Omental fat pad (tissue), 4 donors: ENCODE measurements around the gene GPRC5B. TPM values are rescaled to one million over a fixed set of nuclear protein-coding genes. Genes with fewer than 3 reads are reported as not detected.
A peak's percentile ranks its signal among the peaks of the same experiment; 100 is the strongest.

Experiments used
- ATAC-seq: fragments of 150-250 bp; one replicate; pipeline ENCODE4 v1.9.1; 2016; ENCODE audit warnings: mild to moderate bottlenecking, moderate library complexity; ENCODE audit not compliant: low FRiP score
- DNase-seq: peaks from one replicate; pipeline ENCODE4 v3.0.0-alpha.2; 2019; ENCODE audit warnings: low spot score
- total RNA-seq, 4 donors: library from RNA; depleted of rRNA; stranded (reverse); fragments of >200 nt; gene quantifications; one replicate each; pipeline ENCODE4 v1.1.0, GENCODE V29; 2016
- TF ChIP-seq, protein P1 (sequence below), 3 donors: fragments of 450-650 bp; IDR thresholded peaks; one replicate each; pipeline ENCODE4 v1.5.1; 2016 to 2017; ENCODE audit warnings: antibody characterized with exemption in 3 of 3, mild to moderate bottlenecking in 3 of 3, moderate library complexity in 2 of 3

The GPRC5B gene
- total RNA-seq, 4 donors from 2014 or later: 15.4 to 36.3 (median 30.7) TPM

DNA sequence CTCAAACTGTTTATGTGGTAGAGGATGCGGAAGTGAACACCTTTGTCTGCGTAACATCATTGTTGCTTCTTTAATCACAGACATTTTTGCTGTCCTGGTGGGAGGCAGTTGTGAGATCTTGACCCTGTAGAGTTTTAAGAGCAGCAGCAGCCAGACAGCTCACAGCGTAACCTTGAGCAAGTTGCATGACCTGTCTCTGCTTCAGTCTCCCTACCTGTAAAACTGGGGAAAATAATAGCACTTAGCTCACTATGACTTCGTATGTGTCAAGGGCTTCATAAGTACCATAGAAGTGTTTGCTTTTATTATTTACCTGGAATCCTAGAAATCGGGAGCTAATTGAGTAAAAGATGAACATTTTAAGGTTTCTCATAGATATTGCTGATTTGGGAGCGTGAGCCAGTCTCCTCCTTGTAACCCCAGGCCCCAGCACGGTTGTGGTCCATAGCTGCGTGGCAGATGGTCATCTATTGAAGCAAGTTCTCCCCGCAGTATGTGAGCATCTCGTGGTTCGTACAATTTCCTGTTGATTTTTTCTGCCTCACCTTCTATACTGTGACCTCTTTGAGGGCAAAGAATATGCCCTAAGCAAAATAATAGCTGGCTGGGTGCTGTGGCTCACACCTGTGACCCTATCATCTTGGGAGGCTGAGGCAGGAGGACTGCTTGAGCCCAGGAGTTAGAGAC is 34.4 kb downstream of the GPRC5B start:
- ATAC-seq (no peak), DNase-seq (no peak)
- TF ChIP-seq, protein P1, sequence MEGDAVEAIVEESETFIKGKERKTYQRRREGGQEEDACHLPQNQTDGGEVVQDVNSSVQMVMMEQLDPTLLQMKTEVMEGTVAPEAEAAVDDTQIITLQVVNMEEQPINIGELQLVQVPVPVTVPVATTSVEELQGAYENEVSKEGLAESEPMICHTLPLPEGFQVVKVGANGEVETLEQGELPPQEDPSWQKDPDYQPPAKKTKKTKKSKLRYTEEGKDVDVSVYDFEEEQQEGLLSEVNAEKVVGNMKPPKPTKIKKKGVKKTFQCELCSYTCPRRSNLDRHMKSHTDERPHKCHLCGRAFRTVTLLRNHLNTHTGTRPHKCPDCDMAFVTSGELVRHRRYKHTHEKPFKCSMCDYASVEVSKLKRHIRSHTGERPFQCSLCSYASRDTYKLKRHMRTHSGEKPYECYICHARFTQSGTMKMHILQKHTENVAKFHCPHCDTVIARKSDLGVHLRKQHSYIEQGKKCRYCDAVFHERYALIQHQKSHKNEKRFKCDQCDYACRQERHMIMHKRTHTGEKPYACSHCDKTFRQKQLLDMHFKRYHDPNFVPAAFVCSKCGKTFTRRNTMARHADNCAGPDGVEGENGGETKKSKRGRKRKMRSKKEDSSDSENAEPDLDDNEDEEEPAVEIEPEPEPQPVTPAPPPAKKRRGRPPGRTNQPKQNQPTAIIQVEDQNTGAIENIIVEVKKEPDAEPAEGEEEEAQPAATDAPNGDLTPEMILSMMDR (IDR thresholded peaks at IDR 0.05): no peak

DNA sequence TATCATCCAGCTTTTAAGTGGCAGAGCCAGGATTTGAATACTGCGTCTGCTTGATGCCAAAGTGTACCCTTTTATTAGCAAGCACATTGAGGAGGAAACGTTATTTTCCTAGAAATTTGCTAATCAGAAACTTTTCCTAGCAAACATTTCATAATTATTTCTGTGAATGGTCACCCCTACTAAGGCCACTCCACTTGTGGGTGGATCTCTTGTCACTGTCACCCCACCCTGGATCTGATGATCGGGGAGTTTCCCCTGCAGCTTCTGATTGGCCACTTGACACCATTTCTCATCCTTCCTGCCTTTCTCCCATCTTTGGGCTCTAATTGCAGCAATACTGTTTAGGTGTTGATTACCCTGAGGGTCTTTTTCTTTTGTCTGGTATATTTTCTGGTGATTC is 35.9 kb downstream of the GPRC5B start:
- ATAC-seq (no peak), DNase-seq (no peak)
- TF ChIP-seq, protein P1 (IDR thresholded peaks at IDR 0.05): no peak

DNA sequence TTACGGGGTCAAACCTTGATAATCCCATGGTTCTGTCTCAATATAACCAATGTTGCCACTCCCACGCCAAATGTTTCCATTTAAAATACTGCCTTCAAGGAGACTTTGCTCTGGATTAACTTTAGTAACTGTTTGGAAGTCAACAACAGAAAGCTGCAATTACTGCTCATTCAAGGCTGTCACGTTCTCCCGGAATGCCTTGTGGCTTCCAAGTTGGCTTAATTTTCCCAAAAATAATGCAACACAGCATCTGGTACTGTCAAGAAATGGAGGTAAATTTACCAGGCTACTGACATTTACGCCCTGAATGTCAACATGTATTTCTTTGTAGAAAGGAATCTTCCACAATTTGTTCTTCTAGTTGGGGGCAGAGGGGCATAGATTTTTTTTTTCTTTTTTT is 38.2 kb downstream of the GPRC5B start:
- ATAC-seq (no peak), DNase-seq (no peak)
- TF ChIP-seq, protein P1 (IDR thresholded peaks at IDR 0.05): no peak

DNA sequence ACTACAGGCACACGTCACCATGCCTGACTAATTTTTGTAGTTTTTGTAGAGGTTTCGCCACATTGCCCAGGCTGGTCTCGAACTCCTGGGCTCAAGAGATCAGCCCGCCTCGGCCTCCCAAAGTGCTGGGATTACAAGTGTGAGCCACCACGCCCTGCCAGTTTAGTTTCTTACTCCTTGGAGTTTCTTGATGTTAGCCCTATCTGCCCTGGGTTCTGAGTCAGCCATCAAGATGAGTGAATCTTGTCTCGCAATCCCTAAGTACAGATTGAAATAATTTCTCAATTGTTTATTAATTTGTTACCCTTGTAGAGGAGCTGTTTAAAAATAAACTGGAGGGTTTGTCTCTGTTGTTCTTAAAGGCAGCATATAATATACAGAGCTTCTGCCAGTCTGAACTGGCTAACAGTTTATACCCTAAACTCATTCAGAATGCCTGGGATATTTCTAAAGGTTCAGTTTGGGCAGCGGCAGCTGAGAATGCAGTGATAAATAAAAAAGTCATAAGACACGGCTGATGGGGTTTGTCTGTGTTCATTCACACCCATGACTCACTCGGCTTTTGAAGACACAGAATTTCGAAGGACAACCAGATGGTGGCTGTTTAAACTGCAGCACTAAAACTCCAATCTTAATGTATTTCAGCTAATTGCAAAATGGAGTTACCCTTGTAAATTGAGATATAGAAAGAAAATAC is 39.6 kb downstream of the GPRC5B start:
- TF ChIP-seq, protein P1 (IDR thresholded peaks at IDR 0.05): no peak
- ATAC-seq: peak; percentile 41
- no peak for DNase-seq

DNA sequence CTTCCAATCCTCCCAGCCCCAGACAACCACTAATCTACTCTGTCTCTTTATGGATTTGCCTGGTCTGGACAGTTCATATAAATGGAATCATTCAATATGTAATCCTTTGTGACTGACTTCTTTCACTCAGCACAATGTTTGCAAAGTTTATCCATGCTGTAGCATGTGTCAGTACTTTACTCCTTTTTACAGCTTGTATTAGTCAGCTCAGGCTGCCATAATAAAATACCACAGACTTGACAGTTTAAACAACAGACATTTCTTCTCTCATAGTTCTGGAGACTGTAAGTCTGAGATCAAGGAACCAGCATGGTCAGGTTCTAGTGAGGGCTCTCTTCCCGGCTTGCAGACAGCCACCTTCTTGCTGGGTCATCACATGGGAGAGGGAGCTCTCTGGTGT is 41.3 kb downstream of the GPRC5B start:
- ATAC-seq (no peak), DNase-seq (no peak)
- TF ChIP-seq, protein P1 (IDR thresholded peaks at IDR 0.05): no peak

DNA sequence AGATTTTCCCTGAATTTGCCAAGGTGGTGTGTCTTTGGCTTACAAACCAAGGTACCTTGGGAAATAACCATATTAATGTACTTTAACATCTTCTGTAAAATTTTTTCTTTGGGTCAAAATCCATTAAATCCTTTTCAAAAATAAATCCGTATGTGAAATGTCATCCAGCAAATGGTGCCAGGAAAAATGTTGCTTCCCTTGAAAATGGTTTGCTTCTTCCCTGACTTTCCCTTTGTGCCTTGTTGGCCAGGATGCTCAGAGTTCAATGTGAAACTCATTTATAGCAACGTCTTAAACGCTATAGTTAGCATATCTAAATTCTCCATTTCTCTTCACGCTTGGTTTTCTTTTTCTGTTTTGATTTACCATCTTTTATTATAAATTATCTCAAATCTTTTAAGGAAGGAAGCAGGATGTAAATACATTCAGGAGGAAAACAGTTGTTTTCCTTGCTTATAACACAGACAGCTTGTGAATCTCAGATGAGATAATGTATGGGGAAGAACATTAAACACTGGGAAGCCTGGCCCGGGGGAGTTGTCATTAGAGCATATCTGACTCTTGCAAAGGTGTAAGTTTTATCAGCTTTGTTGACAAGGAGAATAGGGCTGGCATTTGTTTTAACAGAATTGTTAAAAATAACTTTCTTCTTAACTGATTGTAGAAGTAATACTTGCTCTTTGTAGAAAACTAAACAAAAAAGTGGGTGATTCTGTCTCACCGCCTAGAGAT is 42.1 kb downstream of the GPRC5B start:
- TF ChIP-seq, protein P1 (IDR thresholded peaks at IDR 0.05): no peak
- no peak for DNase-seq
- ATAC-seq: no peak
